NCI-H146 treated with DMSO at 0.1 percent for 48 hours (cell line): ENCODE measurements around the gene ZFP36L2.

Experiments
- DNase-seq: peaks from one replicate; lab custom pipeline; 2025; ENCODE audit not compliant: unreplicated experiment; lab: John Stamatoyannopoulos, UW

ZFP36L2 gene

GRCh38 chr2:43210467-43211303, 15.7 kb downstream of the ZFP36L2 start:
- DNase-seq = no peak

- no peak for DNase-seq
Measured at GRCh38 chr2:43210125-43210466, 16.3 kb downstream of the ZFP36L2 start.

- DNase-seq = no peak
Measured at GRCh38 chr2:43209204-43209717, 17.1 kb downstream of the ZFP36L2 start.

- DNase-seq = no peak
Measured at GRCh38 chr2:43207553-43208300, 18.7 kb downstream of the ZFP36L2 start.

GRCh38 chr2:43206602-43207001, 19.8 kb downstream of the ZFP36L2 start:
- no peak for DNase-seq

GRCh38 chr2:43203373-43203772, 23.0 kb downstream of the ZFP36L2 start:
- DNase-seq = no peak

GRCh38 chr2:43202289-43202688, 24.1 kb downstream of the ZFP36L2 start:
- no peak for DNase-seq

GRCh38 chr2:43201497-43201896, 24.9 kb downstream of the ZFP36L2 start:
- no peak for DNase-seq

- DNase-seq = no peak
Measured at GRCh38 chr2:43201016-43201415, 25.4 kb downstream of the ZFP36L2 start.

GRCh38 chr2:43199492-43200488, 26.6 kb downstream of the ZFP36L2 start:
- peak; percentile 12 for DNase-seq

GRCh38 chr2:43198263-43198662, 28.1 kb downstream of the ZFP36L2 start:
- DNase-seq = no peak

GRCh38 chr2:43197588-43197896, 28.9 kb downstream of the ZFP36L2 start:
- DNase-seq = no peak

GRCh38 chr2:43196768-43197587, 29.4 kb downstream of the ZFP36L2 start:
- no peak for DNase-seq

GRCh38 chr2:43194121-43194869, 32.1 kb downstream of the ZFP36L2 start:
- DNase-seq = no peak

GRCh38 chr2:43193652-43194120, 32.7 kb downstream of the ZFP36L2 start:
- DNase-seq = no peak

- no peak for DNase-seq
Measured at GRCh38 chr2:43192744-43193651, 33.4 kb downstream of the ZFP36L2 start.

- DNase-seq = no peak
Measured at GRCh38 chr2:43191947-43192516, 34.4 kb downstream of the ZFP36L2 start.
